GM23338 (cell line): ENCODE data around the gene SLC8A3. TPM values are rescaled to one million over a fixed set of nuclear protein-coding genes. Genes with fewer than 3 reads are reported as not detected.

Experiments
- ATAC-seq: fragments of 200-7000 bp; cut with Tn5 transposase; 3 replicates; pipeline ENCODE4 v1.9.1; 2020
- DNase-seq: peaks from one replicate; pipeline ENCODE4 v3.0.0-alpha.2; 2015; ENCODE audit warnings: low spot score
- H2AFZ ChIP-seq: fragments of 200-600 bp; sonication (generic); 2 replicates; pipeline ENCODE4 v1.8.0; 2016; ENCODE audit warnings: antibody characterized with exemption, mild to moderate bottlenecking, moderate library complexity
- H3F3A ChIP-seq: fragments of 200-600 bp; sonication (generic); replicated peaks from 2 replicates; pipeline ENCODE4 v1.8.0; 2017; ENCODE audit warnings: antibody characterized with exemption, mixed run types, low read depth
- H3K27ac ChIP-seq: fragments of 200-600 bp; sonication (generic); 2 replicates; pipeline ENCODE4 v1.6.1; 2016; ENCODE audit warnings: low read depth
- H3K27me3 ChIP-seq: fragments of 200-600 bp; sonication (generic); 2 replicates; pipeline ENCODE4 v1.8.0; 2016; ENCODE audit warnings: mild to moderate bottlenecking, mixed run types, moderate library complexity; ENCODE audit not compliant: insufficient read depth
- H3K36me3 ChIP-seq: fragments of 200-600 bp; sonication (generic); 2 replicates; pipeline ENCODE4 v1.8.0; 2016; ENCODE audit warnings: mild to moderate bottlenecking; ENCODE audit not compliant: insufficient read depth
- H3K4me1 ChIP-seq: fragments of 200-600 bp; sonication (generic); 2 replicates; pipeline ENCODE4 v1.8.0; 2016; ENCODE audit warnings: mild to moderate bottlenecking, moderate library complexity; ENCODE audit not compliant: insufficient read depth
- H3K4me2 ChIP-seq: fragments of 200-600 bp; sonication (generic); 2 replicates; pipeline ENCODE4 v1.7.1; 2017; ENCODE audit warnings: mixed run types
- H3K4me3 ChIP-seq: fragments of 200-600 bp; sonication (generic); 2 replicates; pipeline ENCODE4 v1.6.1; 2016; ENCODE audit warnings: mixed run types
- H3K79me2 ChIP-seq: fragments of 200-600 bp; sonication (generic); replicated peaks from 2 replicates; pipeline ENCODE4 v1.8.0; 2017; ENCODE audit warnings: mild to moderate bottlenecking; ENCODE audit not compliant: insufficient read depth
- H3K9me2 ChIP-seq: fragments of 200-600 bp; sonication (generic); 2 replicates; pipeline ENCODE4 v1.8.0; 2017; ENCODE audit not compliant: insufficient read depth
- H4K20me1 ChIP-seq: fragments of 200-600 bp; sonication (generic); replicated peaks from 2 replicates; pipeline ENCODE4 v1.8.0; 2017; ENCODE audit warnings: mild to moderate bottlenecking; ENCODE audit not compliant: insufficient read depth
- H3K27ac Mint-ChIP-seq: 2 replicates; pipeline ENCODE4 v1.8.0; 2020; ENCODE audit warnings: inconsistent platforms, mild to moderate bottlenecking, moderate library complexity, mixed read lengths
- H3K27me3 Mint-ChIP-seq: 3 replicates; pipeline ENCODE4 v1.8.0; 2022; ENCODE audit warnings: low read depth, mild to moderate bottlenecking, moderate library complexity, mixed read lengths, inconsistent platforms; ENCODE audit not compliant: insufficient read depth, poor library complexity
- H3K36me3 Mint-ChIP-seq: 3 replicates; pipeline ENCODE4 v1.8.0; 2021; ENCODE audit warnings: low read depth, mild to moderate bottlenecking, inconsistent platforms, moderate library complexity, mixed read lengths
- H3K4me1 Mint-ChIP-seq: 3 replicates; pipeline ENCODE4 v1.8.0; 2020; ENCODE audit warnings: mild to moderate bottlenecking, inconsistent platforms, mixed read lengths
- H3K4me3 Mint-ChIP-seq: 3 replicates; pipeline ENCODE4 v1.8.0; 2021; ENCODE audit warnings: moderate library complexity, mild to moderate bottlenecking, inconsistent platforms, mixed read lengths
- H3K9me3 Mint-ChIP-seq: 3 replicates; pipeline ENCODE4 v1.8.0; 2020; ENCODE audit warnings: moderate library complexity, mild to moderate bottlenecking, inconsistent platforms, mixed read lengths
- polyA plus RNA-seq: library from polyadenylated mRNA; unstranded; fragments of >200 nt; fragmentation: Nextera tagmentation; extraction: Ambion mirVana; gene quantifications from 2 replicates; pipeline ENCODE4 v1.2.1, GENCODE V29; 2016
- total RNA-seq: library from RNA; depleted of rRNA; stranded (reverse); fragments of >200 nt; shearing (Covaris generic); gene quantifications from 2 replicates; pipeline ENCODE4 v1.2.3, GENCODE V29; 2014
- TF ChIP-seq, protein P1 (sequence below): fragments of 250-450 bp; sonication (Bioruptor Pico); IDR thresholded peaks from 2 replicates; pipeline ENCODE4 v1.5.0; 2020; ENCODE audit warnings: mild to moderate bottlenecking, moderate library complexity
- TF ChIP-seq, protein P2 (sequence below): IDR thresholded peaks from one replicate; pipeline ENCODE4 v1.6.1; 2018; ENCODE audit warnings: antibody characterized with exemption; ENCODE audit not compliant: unreplicated experiment

The SLC8A3 gene
- total and polyA plus RNA-seq, 2 experiments from 2014 or later: 0.82 to 2.0 TPM

DNA sequence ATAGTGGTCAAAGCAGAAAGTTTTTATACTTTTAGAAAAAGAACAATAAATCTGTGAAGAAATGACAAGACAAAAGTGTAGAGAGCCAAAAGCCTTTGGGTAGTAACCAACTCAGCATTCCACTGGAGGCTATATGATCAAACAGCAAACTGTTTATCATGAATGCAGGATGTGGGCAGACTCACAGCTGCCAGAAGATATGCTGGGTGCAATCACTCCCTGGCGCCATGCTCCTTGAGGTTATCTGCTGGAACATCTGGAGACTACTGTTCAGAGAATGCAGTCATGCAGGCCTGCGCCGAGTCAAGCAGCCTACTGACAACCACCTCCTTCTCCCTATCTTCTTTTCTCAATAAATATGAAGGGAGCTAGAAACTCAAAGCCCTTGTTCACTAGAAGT, 49.0 kb upstream of the SLC8A3 start (continued):
- TF ChIP-seq, protein P1, sequence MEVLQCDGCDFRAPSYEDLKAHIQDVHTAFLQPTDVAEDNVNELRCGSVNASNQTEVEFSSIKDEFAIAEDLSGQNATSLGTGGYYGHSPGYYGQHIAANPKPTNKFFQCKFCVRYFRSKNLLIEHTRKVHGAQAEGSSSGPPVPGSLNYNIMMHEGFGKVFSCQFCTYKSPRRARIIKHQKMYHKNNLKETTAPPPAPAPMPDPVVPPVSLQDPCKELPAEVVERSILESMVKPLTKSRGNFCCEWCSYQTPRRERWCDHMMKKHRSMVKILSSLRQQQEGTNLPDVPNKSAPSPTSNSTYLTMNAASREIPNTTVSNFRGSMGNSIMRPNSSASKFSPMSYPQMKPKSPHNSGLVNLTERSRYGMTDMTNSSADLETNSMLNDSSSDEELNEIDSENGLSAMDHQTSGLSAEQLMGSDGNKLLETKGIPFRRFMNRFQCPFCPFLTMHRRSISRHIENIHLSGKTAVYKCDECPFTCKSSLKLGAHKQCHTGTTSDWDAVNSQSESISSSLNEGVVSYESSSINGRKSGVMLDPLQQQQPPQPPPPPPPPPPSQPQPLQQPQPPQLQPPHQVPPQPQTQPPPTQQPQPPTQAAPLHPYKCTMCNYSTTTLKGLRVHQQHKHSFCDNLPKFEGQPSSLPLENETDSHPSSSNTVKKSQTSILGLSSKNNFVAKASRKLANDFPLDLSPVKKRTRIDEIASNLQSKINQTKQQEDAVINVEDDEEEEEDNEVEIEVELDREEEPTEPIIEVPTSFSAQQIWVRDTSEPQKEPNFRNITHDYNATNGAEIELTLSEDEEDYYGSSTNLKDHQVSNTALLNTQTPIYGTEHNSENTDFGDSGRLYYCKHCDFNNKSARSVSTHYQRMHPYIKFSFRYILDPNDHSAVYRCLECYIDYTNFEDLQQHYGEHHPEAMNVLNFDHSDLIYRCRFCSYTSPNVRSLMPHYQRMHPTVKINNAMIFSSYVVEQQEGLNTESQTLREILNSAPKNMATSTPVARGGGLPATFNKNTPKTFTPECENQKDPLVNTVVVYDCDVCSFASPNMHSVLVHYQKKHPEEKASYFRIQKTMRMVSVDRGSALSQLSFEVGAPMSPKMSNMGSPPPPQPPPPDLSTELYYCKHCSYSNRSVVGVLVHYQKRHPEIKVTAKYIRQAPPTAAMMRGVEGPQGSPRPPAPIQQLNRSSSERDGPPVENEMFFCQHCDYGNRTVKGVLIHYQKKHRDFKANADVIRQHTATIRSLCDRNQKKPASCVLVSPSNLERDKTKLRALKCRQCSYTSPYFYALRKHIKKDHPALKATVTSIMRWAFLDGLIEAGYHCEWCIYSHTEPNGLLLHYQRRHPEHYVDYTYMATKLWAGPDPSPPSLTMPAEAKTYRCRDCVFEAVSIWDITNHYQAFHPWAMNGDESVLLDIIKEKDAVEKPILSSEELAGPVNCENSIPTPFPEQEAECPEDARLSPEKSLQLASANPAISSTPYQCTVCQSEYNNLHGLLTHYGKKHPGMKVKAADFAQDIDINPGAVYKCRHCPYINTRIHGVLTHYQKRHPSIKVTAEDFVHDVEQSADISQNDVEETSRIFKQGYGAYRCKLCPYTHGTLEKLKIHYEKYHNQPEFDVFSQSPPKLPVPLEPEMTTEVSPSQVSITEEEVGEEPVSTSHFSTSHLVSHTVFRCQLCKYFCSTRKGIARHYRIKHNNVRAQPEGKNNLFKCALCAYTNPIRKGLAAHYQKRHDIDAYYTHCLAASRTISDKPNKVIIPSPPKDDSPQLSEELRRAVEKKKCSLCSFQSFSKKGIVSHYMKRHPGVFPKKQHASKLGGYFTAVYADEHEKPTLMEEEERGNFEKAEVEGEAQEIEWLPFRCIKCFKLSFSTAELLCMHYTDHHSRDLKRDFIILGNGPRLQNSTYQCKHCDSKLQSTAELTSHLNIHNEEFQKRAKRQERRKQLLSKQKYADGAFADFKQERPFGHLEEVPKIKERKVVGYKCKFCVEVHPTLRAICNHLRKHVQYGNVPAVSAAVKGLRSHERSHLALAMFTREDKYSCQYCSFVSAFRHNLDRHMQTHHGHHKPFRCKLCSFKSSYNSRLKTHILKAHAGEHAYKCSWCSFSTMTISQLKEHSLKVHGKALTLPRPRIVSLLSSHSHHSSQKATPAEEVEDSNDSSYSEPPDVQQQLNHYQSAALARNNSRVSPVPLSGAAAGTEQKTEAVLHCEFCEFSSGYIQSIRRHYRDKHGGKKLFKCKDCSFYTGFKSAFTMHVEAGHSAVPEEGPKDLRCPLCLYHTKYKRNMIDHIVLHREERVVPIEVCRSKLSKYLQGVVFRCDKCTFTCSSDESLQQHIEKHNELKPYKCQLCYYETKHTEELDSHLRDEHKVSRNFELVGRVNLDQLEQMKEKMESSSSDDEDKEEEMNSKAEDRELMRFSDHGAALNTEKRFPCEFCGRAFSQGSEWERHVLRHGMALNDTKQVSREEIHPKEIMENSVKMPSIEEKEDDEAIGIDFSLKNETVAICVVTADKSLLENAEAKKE (CRISPR knock-in tag): no peak

DNA sequence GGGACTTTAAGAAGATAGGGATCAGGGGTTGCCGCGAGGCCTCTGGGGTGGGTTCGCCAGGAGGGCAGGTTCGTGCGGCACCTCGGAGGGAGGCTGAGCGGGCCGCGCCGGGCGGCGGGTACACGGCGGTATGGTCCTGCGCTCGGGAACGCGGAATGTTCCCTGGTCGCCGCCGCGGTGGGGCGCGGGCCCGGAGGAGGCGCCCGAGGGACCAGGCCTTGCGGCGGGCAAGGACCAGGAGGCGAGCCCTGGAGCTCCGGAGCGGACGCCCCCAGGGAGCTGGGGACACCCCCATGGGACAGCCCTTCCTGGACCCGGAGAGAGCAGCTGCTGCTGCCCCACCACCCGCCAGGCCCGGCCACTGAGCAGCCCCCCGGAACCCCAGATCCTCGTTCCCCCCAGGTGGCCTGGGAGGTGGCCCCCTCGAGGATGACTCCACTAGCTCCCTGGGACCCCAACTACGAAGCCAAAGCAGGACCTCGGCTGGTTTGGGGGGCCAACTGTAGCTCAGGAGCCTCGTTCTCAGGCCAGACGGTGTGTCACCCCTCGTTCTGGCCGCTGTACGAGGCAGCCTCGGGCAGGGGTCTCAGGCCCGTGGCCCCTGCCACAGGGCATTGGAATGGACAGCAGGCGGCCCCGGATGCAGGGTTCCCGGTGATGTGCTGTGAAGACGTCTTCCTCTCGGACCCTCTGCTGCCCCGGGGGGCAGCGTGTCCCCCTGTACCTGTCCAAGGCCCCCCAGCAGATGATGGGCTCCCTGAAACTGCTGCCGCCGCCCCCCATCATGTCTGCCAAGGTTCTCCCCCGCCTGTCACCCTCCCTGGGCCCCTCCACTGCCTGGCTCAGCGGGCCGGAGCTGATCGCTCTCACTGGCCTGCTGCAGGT, 45.6 kb upstream of the SLC8A3 start:
- Mint-ChIP-seq H3K4me3 (no peak overlapping the region), H3K27ac (no peak overlapping the region), H3K36me3 (no peaks in the 10 kb centered on the region), H3K4me1 (peaks cover 25% of the 10 kb centered on the region), H3K9me3 (peaks cover 3% of the 10 kb centered on the region; the same call in 1 of the 3 replicates), H3K27me3 (peaks cover under 1% of the 10 kb centered on the region)
- Histone ChIP-seq H3K36me3 (no peaks in the 10 kb centered on the region), H3F3A (no peaks in the 10 kb centered on the region), H3K4me2 (no peak overlapping the region), H4K20me1 (no peaks in the 10 kb centered on the region), H3K27ac (no peak overlapping the region), H3K9me2 (peaks cover 6% of the 10 kb centered on the region; the same call in 1 of the 2 replicates), H2AFZ (no peak overlapping the region), H3K27me3 (no peaks in the 10 kb centered on the region), H3K79me2 (no peaks in the 10 kb centered on the region), H3K4me1 (peaks cover 10% of the 10 kb centered on the region), H3K4me3 (no peak overlapping the region)
- DNase-seq (no peak), ATAC-seq (no peak)
- TF ChIP-seq, protein P1 (CRISPR knock-in tag): no peak
- TF ChIP-seq, protein P2, sequence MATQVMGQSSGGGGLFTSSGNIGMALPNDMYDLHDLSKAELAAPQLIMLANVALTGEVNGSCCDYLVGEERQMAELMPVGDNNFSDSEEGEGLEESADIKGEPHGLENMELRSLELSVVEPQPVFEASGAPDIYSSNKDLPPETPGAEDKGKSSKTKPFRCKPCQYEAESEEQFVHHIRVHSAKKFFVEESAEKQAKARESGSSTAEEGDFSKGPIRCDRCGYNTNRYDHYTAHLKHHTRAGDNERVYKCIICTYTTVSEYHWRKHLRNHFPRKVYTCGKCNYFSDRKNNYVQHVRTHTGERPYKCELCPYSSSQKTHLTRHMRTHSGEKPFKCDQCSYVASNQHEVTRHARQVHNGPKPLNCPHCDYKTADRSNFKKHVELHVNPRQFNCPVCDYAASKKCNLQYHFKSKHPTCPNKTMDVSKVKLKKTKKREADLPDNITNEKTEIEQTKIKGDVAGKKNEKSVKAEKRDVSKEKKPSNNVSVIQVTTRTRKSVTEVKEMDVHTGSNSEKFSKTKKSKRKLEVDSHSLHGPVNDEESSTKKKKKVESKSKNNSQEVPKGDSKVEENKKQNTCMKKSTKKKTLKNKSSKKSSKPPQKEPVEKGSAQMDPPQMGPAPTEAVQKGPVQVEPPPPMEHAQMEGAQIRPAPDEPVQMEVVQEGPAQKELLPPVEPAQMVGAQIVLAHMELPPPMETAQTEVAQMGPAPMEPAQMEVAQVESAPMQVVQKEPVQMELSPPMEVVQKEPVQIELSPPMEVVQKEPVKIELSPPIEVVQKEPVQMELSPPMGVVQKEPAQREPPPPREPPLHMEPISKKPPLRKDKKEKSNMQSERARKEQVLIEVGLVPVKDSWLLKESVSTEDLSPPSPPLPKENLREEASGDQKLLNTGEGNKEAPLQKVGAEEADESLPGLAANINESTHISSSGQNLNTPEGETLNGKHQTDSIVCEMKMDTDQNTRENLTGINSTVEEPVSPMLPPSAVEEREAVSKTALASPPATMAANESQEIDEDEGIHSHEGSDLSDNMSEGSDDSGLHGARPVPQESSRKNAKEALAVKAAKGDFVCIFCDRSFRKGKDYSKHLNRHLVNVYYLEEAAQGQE: no peak
